ENCODE results near the gene TINCR.

DNA sequence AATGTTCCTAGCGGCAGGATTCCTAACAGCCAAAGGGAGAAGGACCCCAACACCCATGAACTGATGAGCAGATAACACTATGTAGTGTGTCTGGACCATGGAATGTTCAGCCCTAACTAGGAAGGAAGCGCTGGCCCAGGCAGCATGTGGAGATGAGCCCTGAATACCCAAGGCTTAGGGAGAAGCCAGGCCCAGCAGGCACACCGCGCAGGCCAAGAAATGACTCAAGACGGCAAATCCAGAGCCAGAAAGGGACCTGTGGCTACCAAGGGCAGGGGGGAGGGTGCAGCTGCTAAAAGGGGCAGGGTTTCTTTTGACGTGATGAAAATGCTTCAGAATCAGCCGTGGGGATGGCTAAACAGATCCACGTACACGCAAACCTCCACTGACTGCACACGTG is 20.7 kb upstream of the TINCR start:
- no peak for TF ChIP-seq CTCF (IDR thresholded peaks at IDR 0.05)
- no peak for TF ChIP-seq EZH2 (IDR thresholded peaks at IDR 0.05; ENCODE audit: borderline replicate concordance, insufficient read depth, low read depth, low read length, poor library complexity, severe bottlenecking)
